GM12878 (cell line): Measurements from ENCODE around the gene DOCK2. TPM values are rescaled to one million over a fixed set of nuclear protein-coding genes. Genes with fewer than 3 reads are reported as not detected.

Experiments used
- BHLHE40 ChIP-seq, 2 experiments: fragments of 450-650 bp in 1 of 2; IDR thresholded peaks; 2 replicates each; pipeline ENCODE4 v1.6.1; 2011 to 2017; ENCODE audit warnings: low read depth in 2 of 2, borderline replicate concordance in 1 of 2, improper control_type of control experiment in 1 of 2, low read length in 1 of 2, mild to moderate bottlenecking in 1 of 2
- GABPA ChIP-seq: IDR thresholded peaks from 2 replicates; pipeline ENCODE4 v1.6.1; 2014; ENCODE audit warnings: antibody characterized with exemption, low read depth, mild to moderate bottlenecking, inconsistent platforms
- HDAC6 ChIP-seq: fragments of 200-600 bp; sonication (generic); IDR thresholded peaks from one replicate; pipeline ENCODE4 v1.8.0; 2017; ENCODE audit warnings: antibody characterized with exemption; ENCODE audit not compliant: unreplicated experiment
- NFIC ChIP-seq: IDR thresholded peaks from 2 replicates; pipeline ENCODE4 v1.6.1; 2012; ENCODE audit warnings: low read depth, mild to moderate bottlenecking, inconsistent platforms, low read length, moderate library complexity
- POLR2AphosphoS5 ChIP-seq: IDR thresholded peaks from 2 replicates; pipeline ENCODE4 v1.6.1; 2011; ENCODE audit warnings: mild to moderate bottlenecking, low read length, inconsistent platforms
- RFX5 ChIP-seq: IDR thresholded peaks from 2 replicates; pipeline ENCODE4 v1.6.1; 2011; ENCODE audit warnings: low read depth, low read length, improper control_type of control experiment
- RUNX3 ChIP-seq: IDR thresholded peaks from 2 replicates; pipeline ENCODE4 v1.6.1; 2012; ENCODE audit warnings: low read length, inconsistent platforms
- ZNF274 ChIP-seq: IDR thresholded peaks from one replicate; pipeline ENCODE4 v1.8.0; 2011; ENCODE audit not compliant: insufficient read length, insufficient read depth
- ZZZ3 ChIP-seq: IDR thresholded peaks from 2 replicates; pipeline ENCODE4 v1.6.1; 2011; ENCODE audit warnings: low read depth; ENCODE audit not compliant: control insufficient read depth, insufficient read length
- polyA plus RNA-seq, 11 experiments: library from polyadenylated mRNA; depleted of rRNA in 4 of 11; unstranded in 6 of 11; stranded (reverse) in 5 of 11; fragments of >200 nt; fragmentation: Nextera tagmentation in 4 of 11; fragmentation: Illumina TruSeq in 1 of 11; extraction: Ambion mirVana in 4 of 11; extraction: Trizol in 1 of 11; gene quantifications; 1 replicate in 1 of 11; 2 replicates in 10 of 11; pipeline versions ENCODE4 v1.2.1 to v1.2.3, GENCODE V29; 2011 to 2016; ENCODE audit warnings: inconsistent platforms in 2 of 11, missing spikeins in 2 of 11, low read depth in 1 of 11
- total RNA-seq, 4 experiments: library from RNA; depleted of rRNA in 3 of 4; stranded (reverse); fragments of >200 nt in 3 of 4; fragmentation: Illumina TruSeq in 1 of 4; extraction: Trizol in 1 of 4; gene quantifications; 2 replicates each; pipeline versions ENCODE4 v1.2.1 to v1.2.3, GENCODE V29; 2013 to 2021
- TF ChIP-seq, protein P1 (sequence below): IDR thresholded peaks from 2 replicates; pipeline ENCODE4 v1.6.1; 2011; ENCODE audit warnings: low read depth, low read length, improper control_type of control experiment, borderline replicate concordance
- TF ChIP-seq, protein P2 (sequence below): fragments of 450-650 bp; formaldehyde crosslinking; IDR thresholded peaks from 2 replicates; pipeline ENCODE4 v1.5.0; 2022; ENCODE audit warnings: mild to moderate bottlenecking, missing genetic modification characterization
- TF ChIP-seq, protein P3 (sequence below): fragments of 450-650 bp; IDR thresholded peaks from 2 replicates; pipeline ENCODE4 v1.6.1; 2016; ENCODE audit warnings: mild to moderate bottlenecking
- TF ChIP-seq, protein P4 (sequence below): fragments of 450-650 bp; IDR thresholded peaks from 2 replicates; pipeline ENCODE4 v1.6.1; 2017; ENCODE audit warnings: mild to moderate bottlenecking, moderate library complexity
- TF ChIP-seq, protein P5 (sequence below): IDR thresholded peaks from 2 replicates; pipeline ENCODE4 v1.6.1; 2012; ENCODE audit warnings: low read depth, low read length, improper control_type of control experiment
- TF ChIP-seq, protein P6 (sequence below): fragments of 450-650 bp; IDR thresholded peaks from 2 replicates; pipeline ENCODE4 v1.6.1; 2017; ENCODE audit warnings: mild to moderate bottlenecking, moderate library complexity

Gene DOCK2
- total and polyA plus RNA-seq, 10 of the 15 experiments (the other 5 are each of a cell fraction or from before 2014, with no cell fraction given) = 34.2 to 192 (median 118) TPM

DNA sequence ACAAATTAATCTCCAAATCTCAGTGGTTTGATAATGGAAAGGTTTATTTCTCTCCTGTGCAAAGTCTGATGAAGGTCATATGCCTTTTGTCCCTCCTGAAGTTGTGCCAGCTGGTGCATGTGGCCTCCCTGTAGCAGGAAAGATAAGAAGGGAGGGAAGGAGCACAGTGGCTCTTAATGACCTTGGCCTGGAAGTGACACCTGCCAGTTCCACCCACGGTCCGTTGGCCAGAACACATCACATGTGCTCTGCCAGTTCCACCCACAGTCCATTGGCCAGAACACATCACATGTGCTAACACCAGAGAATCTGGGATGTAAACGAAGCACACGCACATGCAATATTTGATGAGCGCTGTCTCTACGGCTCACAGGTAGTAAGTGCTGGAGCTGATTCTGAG, 130.9 kb downstream of the DOCK2 start (continued):
- TF ChIP-seq, protein P1, sequence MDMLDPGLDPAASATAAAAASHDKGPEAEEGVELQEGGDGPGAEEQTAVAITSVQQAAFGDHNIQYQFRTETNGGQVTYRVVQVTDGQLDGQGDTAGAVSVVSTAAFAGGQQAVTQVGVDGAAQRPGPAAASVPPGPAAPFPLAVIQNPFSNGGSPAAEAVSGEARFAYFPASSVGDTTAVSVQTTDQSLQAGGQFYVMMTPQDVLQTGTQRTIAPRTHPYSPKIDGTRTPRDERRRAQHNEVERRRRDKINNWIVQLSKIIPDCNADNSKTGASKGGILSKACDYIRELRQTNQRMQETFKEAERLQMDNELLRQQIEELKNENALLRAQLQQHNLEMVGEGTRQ = peak; percentile 26; the same call in 1 of the 2 replicates
- TF ChIP-seq GABPA (no peak), RFX5 (no peak), BHLHE40 (IDR thresholded peaks at IDR 0.05; ENCODE audit: borderline replicate concordance in 1 of 2, low read depth in 2 of 2, low read length in 1 of 2) (no peak), POLR2AphosphoS5 (no peak), ZZZ3 (no peak), NFIC (no peak), RUNX3 (no peak), ZNF274 (no peak), HDAC6 (no peak)
- TF ChIP-seq, protein P2, sequence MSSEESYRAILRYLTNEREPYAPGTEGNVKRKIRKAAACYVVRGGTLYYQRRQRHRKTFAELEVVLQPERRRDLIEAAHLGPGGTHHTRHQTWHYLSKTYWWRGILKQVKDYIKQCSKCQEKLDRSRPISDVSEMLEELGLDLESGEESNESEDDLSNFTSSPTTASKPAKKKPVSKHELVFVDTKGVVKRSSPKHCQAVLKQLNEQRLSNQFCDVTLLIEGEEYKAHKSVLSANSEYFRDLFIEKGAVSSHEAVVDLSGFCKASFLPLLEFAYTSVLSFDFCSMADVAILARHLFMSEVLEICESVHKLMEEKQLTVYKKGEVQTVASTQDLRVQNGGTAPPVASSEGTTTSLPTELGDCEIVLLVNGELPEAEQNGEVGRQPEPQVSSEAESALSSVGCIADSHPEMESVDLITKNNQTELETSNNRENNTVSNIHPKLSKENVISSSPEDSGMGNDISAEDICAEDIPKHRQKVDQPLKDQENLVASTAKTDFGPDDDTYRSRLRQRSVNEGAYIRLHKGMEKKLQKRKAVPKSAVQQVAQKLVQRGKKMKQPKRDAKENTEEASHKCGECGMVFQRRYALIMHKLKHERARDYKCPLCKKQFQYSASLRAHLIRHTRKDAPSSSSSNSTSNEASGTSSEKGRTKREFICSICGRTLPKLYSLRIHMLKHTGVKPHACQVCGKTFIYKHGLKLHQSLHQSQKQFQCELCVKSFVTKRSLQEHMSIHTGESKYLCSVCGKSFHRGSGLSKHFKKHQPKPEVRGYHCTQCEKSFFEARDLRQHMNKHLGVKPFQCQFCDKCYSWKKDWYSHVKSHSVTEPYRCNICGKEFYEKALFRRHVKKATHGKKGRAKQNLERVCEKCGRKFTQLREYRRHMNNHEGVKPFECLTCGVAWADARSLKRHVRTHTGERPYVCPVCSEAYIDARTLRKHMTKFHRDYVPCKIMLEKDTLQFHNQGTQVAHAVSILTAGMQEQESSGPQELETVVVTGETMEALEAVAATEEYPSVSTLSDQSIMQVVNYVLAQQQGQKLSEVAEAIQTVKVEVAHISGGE = no peak
- TF ChIP-seq, protein P3, sequence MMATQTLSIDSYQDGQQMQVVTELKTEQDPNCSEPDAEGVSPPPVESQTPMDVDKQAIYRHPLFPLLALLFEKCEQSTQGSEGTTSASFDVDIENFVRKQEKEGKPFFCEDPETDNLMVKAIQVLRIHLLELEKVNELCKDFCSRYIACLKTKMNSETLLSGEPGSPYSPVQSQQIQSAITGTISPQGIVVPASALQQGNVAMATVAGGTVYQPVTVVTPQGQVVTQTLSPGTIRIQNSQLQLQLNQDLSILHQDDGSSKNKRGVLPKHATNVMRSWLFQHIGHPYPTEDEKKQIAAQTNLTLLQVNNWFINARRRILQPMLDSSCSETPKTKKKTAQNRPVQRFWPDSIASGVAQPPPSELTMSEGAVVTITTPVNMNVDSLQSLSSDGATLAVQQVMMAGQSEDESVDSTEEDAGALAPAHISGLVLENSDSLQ = no peak
- TF ChIP-seq, protein P4, sequence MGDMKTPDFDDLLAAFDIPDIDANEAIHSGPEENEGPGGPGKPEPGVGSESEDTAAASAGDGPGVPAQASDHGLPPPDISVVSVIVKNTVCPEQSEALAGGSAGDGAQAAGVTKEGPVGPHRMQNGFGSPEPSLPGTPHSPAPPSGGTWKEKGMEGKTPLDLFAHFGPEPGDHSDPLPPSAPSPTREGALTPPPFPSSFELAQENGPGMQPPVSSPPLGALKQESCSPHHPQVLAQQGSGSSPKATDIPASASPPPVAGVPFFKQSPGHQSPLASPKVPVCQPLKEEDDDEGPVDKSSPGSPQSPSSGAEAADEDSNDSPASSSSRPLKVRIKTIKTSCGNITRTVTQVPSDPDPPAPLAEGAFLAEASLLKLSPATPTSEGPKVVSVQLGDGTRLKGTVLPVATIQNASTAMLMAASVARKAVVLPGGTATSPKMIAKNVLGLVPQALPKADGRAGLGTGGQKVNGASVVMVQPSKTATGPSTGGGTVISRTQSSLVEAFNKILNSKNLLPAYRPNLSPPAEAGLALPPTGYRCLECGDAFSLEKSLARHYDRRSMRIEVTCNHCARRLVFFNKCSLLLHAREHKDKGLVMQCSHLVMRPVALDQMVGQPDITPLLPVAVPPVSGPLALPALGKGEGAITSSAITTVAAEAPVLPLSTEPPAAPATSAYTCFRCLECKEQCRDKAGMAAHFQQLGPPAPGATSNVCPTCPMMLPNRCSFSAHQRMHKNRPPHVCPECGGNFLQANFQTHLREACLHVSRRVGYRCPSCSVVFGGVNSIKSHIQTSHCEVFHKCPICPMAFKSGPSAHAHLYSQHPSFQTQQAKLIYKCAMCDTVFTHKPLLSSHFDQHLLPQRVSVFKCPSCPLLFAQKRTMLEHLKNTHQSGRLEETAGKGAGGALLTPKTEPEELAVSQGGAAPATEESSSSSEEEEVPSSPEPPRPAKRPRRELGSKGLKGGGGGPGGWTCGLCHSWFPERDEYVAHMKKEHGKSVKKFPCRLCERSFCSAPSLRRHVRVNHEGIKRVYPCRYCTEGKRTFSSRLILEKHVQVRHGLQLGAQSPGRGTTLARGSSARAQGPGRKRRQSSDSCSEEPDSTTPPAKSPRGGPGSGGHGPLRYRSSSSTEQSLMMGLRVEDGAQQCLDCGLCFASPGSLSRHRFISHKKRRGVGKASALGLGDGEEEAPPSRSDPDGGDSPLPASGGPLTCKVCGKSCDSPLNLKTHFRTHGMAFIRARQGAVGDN = peak; percentile 46
- TF ChIP-seq, protein P5, sequence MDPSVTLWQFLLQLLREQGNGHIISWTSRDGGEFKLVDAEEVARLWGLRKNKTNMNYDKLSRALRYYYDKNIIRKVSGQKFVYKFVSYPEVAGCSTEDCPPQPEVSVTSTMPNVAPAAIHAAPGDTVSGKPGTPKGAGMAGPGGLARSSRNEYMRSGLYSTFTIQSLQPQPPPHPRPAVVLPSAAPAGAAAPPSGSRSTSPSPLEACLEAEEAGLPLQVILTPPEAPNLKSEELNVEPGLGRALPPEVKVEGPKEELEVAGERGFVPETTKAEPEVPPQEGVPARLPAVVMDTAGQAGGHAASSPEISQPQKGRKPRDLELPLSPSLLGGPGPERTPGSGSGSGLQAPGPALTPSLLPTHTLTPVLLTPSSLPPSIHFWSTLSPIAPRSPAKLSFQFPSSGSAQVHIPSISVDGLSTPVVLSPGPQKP = no peak
- TF ChIP-seq, protein P6, sequence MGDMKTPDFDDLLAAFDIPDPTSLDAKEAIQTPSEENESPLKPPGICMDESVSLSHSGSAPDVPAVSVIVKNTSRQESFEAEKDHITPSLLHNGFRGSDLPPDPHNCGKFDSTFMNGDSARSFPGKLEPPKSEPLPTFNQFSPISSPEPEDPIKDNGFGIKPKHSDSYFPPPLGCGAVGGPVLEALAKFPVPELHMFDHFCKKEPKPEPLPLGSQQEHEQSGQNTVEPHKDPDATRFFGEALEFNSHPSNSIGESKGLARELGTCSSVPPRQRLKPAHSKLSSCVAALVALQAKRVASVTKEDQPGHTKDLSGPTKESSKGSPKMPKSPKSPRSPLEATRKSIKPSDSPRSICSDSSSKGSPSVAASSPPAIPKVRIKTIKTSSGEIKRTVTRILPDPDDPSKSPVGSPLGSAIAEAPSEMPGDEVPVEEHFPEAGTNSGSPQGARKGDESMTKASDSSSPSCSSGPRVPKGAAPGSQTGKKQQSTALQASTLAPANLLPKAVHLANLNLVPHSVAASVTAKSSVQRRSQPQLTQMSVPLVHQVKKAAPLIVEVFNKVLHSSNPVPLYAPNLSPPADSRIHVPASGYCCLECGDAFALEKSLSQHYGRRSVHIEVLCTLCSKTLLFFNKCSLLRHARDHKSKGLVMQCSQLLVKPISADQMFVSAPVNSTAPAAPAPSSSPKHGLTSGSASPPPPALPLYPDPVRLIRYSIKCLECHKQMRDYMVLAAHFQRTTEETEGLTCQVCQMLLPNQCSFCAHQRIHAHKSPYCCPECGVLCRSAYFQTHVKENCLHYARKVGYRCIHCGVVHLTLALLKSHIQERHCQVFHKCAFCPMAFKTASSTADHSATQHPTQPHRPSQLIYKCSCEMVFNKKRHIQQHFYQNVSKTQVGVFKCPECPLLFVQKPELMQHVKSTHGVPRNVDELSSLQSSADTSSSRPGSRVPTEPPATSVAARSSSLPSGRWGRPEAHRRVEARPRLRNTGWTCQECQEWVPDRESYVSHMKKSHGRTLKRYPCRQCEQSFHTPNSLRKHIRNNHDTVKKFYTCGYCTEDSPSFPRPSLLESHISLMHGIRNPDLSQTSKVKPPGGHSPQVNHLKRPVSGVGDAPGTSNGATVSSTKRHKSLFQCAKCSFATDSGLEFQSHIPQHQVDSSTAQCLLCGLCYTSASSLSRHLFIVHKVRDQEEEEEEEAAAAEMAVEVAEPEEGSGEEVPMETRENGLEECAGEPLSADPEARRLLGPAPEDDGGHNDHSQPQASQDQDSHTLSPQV = no peak
